PC-9 (cell line): ENCODE results near the gene DFFA.

Source experiments
- CTCF ChIP-seq: fragments of 200-600 bp; sonication (generic); conservative IDR thresholded peaks from 2 replicates; pipeline ENCODE4 v1.6.1; 2017; ENCODE audit warnings: mixed run types, antibody characterized with exemption, mild to moderate bottlenecking, moderate library complexity
- EZH2 ChIP-seq: fragments of 200-600 bp; sonication (generic); IDR thresholded peaks from 2 replicates; pipeline ENCODE4 v1.8.0; 2017; ENCODE audit warnings: antibody characterized with exemption, low read depth

- TF ChIP-seq CTCF = no peak
- no peak for TF ChIP-seq EZH2
Observed at GRCh38 chr1:10509809-10510509, 37.6 kb upstream of the DFFA start.
